B cell (primary cell): ENCODE measurements around the gene ABCD3. TPM values are rescaled to one million over a fixed set of nuclear protein-coding genes. Genes with fewer than 3 reads are reported as not detected.

Experiments used
- ATAC-seq: fragments of 200-7000 bp; cut with Tn5 transposase; one replicate; pipeline ENCODE4 v1.10.0; 2021; ENCODE audit warnings: low read depth, mild to moderate bottlenecking, moderate number of reproducible peaks, moderate library complexity
- CTCF ChIA-PET: fragments of 350-600 bp; sonication (Branson Sonifier 250); formaldehyde crosslinking; loops from one replicate; lab custom pipeline; 2021; ENCODE audit warnings: antibody characterized with exemption, inconsistent platforms; lab: Charles Lee
- POLR2A ChIA-PET: fragments of 350-600 bp; sonication (Branson Sonifier 250); formaldehyde crosslinking; loops from one replicate; lab custom pipeline; 2021; ENCODE audit warnings: antibody characterized with exemption; lab: Charles Lee
- DNase-seq: peaks from one replicate; pipeline ENCODE4 v3.0.0; 2013
- H2AFZ ChIP-seq: 2 replicates; pipeline ENCODE4 v1.6.1; 2012; ENCODE audit warnings: mild to moderate bottlenecking, low read depth, low read length; ENCODE audit not compliant: insufficient read depth, poor library complexity, severe bottlenecking
- H3K27ac ChIP-seq, 2 donors: 1 replicate in 1 of 2; 2 replicates in 1 of 2; pipeline ENCODE4 v1.5.1; 2012 to 2013; ENCODE audit warnings: low read length in 2 of 2, mild to moderate bottlenecking in 2 of 2, moderate library complexity in 1 of 2
- H3K27me3 ChIP-seq, 4 experiments: fragments of 200-600 bp in 1 of 4; sonication (generic) in 1 of 4; replicated peaks in 1 of 4; 1 replicate in 2 of 4; 2 replicates in 2 of 4; pipeline versions ENCODE4 v1.6.1 to v1.7.0; 2013 to 2016; ENCODE audit warnings: low read length in 3 of 4, mild to moderate bottlenecking in 2 of 4, mixed read lengths in 1 of 4, moderate library complexity in 1 of 4; ENCODE audit not compliant: insufficient read depth in 4 of 4, control insufficient read depth in 3 of 4; ENCODE audit errors: control extremely low read depth in 1 of 4
- H3K36me3 ChIP-seq, 2 experiments: replicated peaks in 1 of 2; 1 replicate in 1 of 2; 2 replicates in 1 of 2; pipeline versions ENCODE4 v1.6.1 to v1.7.1; 2013; ENCODE audit warnings: low read length in 1 of 2; ENCODE audit not compliant: insufficient read depth in 2 of 2, control insufficient read depth in 1 of 2; ENCODE audit errors: control extremely low read depth in 1 of 2, extremely low read depth in 1 of 2
- H3K4me1 ChIP-seq, 2 donors: fragments of 200-600 bp in 1 of 2; sonication (generic) in 1 of 2; 1 replicate in 1 of 2; 2 replicates in 1 of 2; pipeline versions ENCODE4 v1.5.1 to v1.6.1; 2013 to 2017; ENCODE audit warnings: low read length in 2 of 2; ENCODE audit not compliant: control insufficient read depth in 2 of 2, insufficient read depth in 2 of 2
- H3K4me2 ChIP-seq: replicated peaks from 2 replicates; pipeline ENCODE3; 2012; ENCODE audit warnings: mild to moderate bottlenecking, low read depth, low read length; ENCODE audit not compliant: poor library complexity, severe bottlenecking
- H3K4me3 ChIP-seq, 5 experiments: fragments of 200-600 bp in 1 of 5; sonication (generic) in 1 of 5; 1 replicate in 3 of 5; 2 replicates in 2 of 5; pipeline versions ENCODE4 v1.5.1 to v1.7.0; 2011 to 2016; ENCODE audit warnings: low read length in 4 of 5, mild to moderate bottlenecking in 4 of 5, low read depth in 2 of 5, control low read depth in 1 of 5, moderate library complexity in 1 of 5; ENCODE audit not compliant: insufficient read depth in 1 of 5; ENCODE audit errors: control extremely low read depth in 1 of 5, extremely low read depth in 1 of 5
- H3K79me2 ChIP-seq: fragments of 200-600 bp; sonication (generic); one replicate; pipeline ENCODE4 v1.6.0; 2016; ENCODE audit warnings: low read length; ENCODE audit not compliant: control insufficient read depth, insufficient read depth
- H3K9ac ChIP-seq: fragments of 200-600 bp; sonication (generic); 2 replicates; pipeline ENCODE4 v1.6.1; 2017; ENCODE audit warnings: mild to moderate bottlenecking, low read length, moderate library complexity
- H3K9me3 ChIP-seq, 3 donors: one replicate each; pipeline versions ENCODE4 v1.6.1 to v1.7.1; 2013; ENCODE audit warnings: low read length in 2 of 3; ENCODE audit not compliant: control insufficient read depth in 2 of 3, insufficient read depth in 1 of 3; ENCODE audit errors: control extremely low read depth in 1 of 3
- H4K20me1 ChIP-seq: 2 replicates; pipeline ENCODE4 v1.6.0; 2012; ENCODE audit warnings: mild to moderate bottlenecking, low read length; ENCODE audit not compliant: insufficient read depth, control insufficient read depth, poor library complexity, severe bottlenecking
- H3K27ac Mint-ChIP-seq: one replicate; pipeline ENCODE4 v1.8.0; 2021; ENCODE audit warnings: mixed read lengths
- H3K27me3 Mint-ChIP-seq: one replicate; pipeline ENCODE4 v1.8.0; 2021; ENCODE audit warnings: mixed read lengths
- H3K4me1 Mint-ChIP-seq: one replicate; pipeline ENCODE4 v1.8.0; 2021; ENCODE audit warnings: mixed read lengths
- H3K4me3 Mint-ChIP-seq: one replicate; pipeline ENCODE4 v1.8.0; 2021; ENCODE audit warnings: mixed read lengths
- H3K9me3 Mint-ChIP-seq: one replicate; pipeline ENCODE4 v1.8.0; 2022; ENCODE audit warnings: mixed read lengths; ENCODE audit not compliant: insufficient read depth
- CTCF ChIP-seq: fragments of 200-600 bp; IDR thresholded peaks from one replicate; pipeline ENCODE4 v1.8.0; 2022; ENCODE audit warnings: antibody characterized with exemption, mild to moderate bottlenecking
- EZH2 ChIP-seq: IDR thresholded peaks from 2 replicates; pipeline ENCODE4 v1.6.1; 2012; ENCODE audit warnings: borderline replicate concordance, low read depth, mild to moderate bottlenecking, moderate library complexity, low read length; ENCODE audit not compliant: insufficient read depth, poor library complexity, severe bottlenecking
- WGBS: methylation state at CpG from one replicate; pipeline ENCODE4 v1.1.5; 2013; ENCODE audit warnings: missing lambda C conversion rate; ENCODE audit not compliant: insufficient coverage; 5-methylcytosine and 5-hydroxymethylcytosine counted together
- intact Hi-C: fragments of 100-400 bp; cut with micrococcal nuclease; formaldehyde crosslinking; loops from one replicate; pipeline ENCODE4 v1.10.0; 2022
- polyA plus RNA-seq: library from polyadenylated mRNA; depleted of rRNA; stranded (reverse); fragments of >200 nt; gene quantifications from 2 replicates; pipeline ENCODE4 v1.2.3, GENCODE V29; 2012
- total RNA-seq, 2 donors: library from RNA; stranded (reverse); fragments of 120-200 nt in 1 of 2; gene quantifications; 1 replicate in 1 of 2; 2 replicates in 1 of 2; pipeline versions ENCODE4 v1.2.3 to v1.2.4, GENCODE V29; 2013 to 2022

ABCD3 gene
- total and polyA plus RNA-seq, 2 donors (not counting 1 experiment from before 2014, with no cell fraction given), result 4.0 to 19.4 TPM

- CTCF ChIA-PET, result interaction anchor here (0.5 to 6.6 kb wide), 6 partner anchors 11 to 340 kb away, joined by 3 to 64 read pairs (median 4); no protein-coding TSS in a partner anchor
These were observed 96.0 kb downstream of the ABCD3 start for GRCh38 chr1:94514095-94514727.

More at GRCh38 chr1:94514095-94514727, 96.0 kb downstream of the ABCD3 start:
- POLR2A ChIA-PET, result no interaction called here
- intact Hi-C loops, result loop anchor here (1.0 to 10.0 kb wide), 3 partner anchors 288 to 531 kb away; no protein-coding TSS in a partner anchor
- Histone ChIP-seq H3K36me3 (no peaks in the 10 kb centered on the region), H3K27ac (no peak overlapping the region), H2AFZ (no peak overlapping the region), H3K9me3 (no peaks in the 10 kb centered on the region), H3K4me3 (no peak overlapping the region), H3K4me2 (no peak overlapping the region), H3K4me1 (no peaks in the 10 kb centered on the region), H3K9ac (no peak overlapping the region), H3K79me2 (no peaks in the 10 kb centered on the region), H3K27me3 (no peaks in the 10 kb centered on the region), H4K20me1 (no peaks in the 10 kb centered on the region)
- ATAC-seq (no peak), DNase-seq (peak; percentile 13)
- H3K27me3 Mint-ChIP-seq, result no peaks in the 10 kb centered on the region
- no peak overlapping the region for H3K4me3 Mint-ChIP-seq
- WGBS, result no CpG with 5 or more reads among the region's 2 CpGs
- no peak for TF ChIP-seq EZH2
- peak; percentile 54 for TF ChIP-seq CTCF
- H3K9me3 Mint-ChIP-seq, result no peaks in the 10 kb centered on the region
- H3K4me1 Mint-ChIP-seq, result no peaks in the 10 kb centered on the region
- H3K27ac Mint-ChIP-seq, result no peak overlapping the region
